Measurements from ENCODE around the gene AUTS2.

The AUTS2 gene

GRCh38 chr7:69652947-69653701, 54.8 kb downstream of the AUTS2 start:
- H3K4me3 ChIP-seq (replicated peaks in 1 of 2; ENCODE audit: low read depth in 2 of 2, low read length in 2 of 2) = no peak overlapping the region
- TF ChIP-seq, protein P1, sequence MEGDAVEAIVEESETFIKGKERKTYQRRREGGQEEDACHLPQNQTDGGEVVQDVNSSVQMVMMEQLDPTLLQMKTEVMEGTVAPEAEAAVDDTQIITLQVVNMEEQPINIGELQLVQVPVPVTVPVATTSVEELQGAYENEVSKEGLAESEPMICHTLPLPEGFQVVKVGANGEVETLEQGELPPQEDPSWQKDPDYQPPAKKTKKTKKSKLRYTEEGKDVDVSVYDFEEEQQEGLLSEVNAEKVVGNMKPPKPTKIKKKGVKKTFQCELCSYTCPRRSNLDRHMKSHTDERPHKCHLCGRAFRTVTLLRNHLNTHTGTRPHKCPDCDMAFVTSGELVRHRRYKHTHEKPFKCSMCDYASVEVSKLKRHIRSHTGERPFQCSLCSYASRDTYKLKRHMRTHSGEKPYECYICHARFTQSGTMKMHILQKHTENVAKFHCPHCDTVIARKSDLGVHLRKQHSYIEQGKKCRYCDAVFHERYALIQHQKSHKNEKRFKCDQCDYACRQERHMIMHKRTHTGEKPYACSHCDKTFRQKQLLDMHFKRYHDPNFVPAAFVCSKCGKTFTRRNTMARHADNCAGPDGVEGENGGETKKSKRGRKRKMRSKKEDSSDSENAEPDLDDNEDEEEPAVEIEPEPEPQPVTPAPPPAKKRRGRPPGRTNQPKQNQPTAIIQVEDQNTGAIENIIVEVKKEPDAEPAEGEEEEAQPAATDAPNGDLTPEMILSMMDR (IDR thresholded peaks at IDR 0.05; ENCODE audit: low read depth, low read length) = no peak
- DNase-seq (ENCODE audit: low read depth in 2 of 2) = no peak

DNA sequence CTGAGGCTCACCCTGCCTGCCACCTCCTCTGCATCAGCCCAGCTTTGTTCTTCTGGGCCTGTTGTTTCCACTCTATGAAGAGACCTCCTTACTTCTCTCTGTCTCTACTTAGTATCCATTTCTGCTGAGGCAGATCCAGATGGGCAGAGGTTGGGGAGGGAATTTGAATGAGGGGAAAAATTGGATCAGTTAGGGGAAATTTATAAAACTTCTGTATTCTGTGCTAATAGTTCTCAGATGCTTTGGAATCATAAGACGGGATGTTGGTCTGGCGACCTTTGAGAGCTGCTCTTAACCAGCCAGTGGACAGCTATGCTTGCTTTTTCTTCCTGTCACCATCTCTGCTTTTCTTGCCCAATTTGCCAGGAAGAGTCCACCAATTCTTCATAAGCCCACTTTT, 55.5 kb downstream of the AUTS2 start:
- no peak for DNase-seq (ENCODE audit: low read depth in 2 of 2)
- no peak overlapping the region for H3K4me3 ChIP-seq (replicated peaks in 1 of 2; ENCODE audit: low read depth in 2 of 2, low read length in 2 of 2)
- TF ChIP-seq, protein P1 (IDR thresholded peaks at IDR 0.05; ENCODE audit: low read depth, low read length) = no peak

GRCh38 chr7:69654381-69654780, 56.1 kb downstream of the AUTS2 start:
- H3K4me3 ChIP-seq (replicated peaks in 1 of 2; ENCODE audit: low read depth in 2 of 2, low read length in 2 of 2) = no peak overlapping the region
- peak; percentile 6 to 31 for DNase-seq (ENCODE audit: low read depth in 2 of 2)
- TF ChIP-seq, protein P1 (IDR thresholded peaks at IDR 0.05; ENCODE audit: low read depth, low read length) = no peak

GRCh38 chr7:69654849-69655707, 56.8 kb downstream of the AUTS2 start:
- DNase-seq (ENCODE audit: low read depth in 2 of 2) = no peak
- no peak overlapping the region for H3K4me3 ChIP-seq (replicated peaks in 1 of 2; ENCODE audit: low read depth in 2 of 2, low read length in 2 of 2)
- TF ChIP-seq, protein P1 (IDR thresholded peaks at IDR 0.05; ENCODE audit: low read depth, low read length) = no peak

DNA sequence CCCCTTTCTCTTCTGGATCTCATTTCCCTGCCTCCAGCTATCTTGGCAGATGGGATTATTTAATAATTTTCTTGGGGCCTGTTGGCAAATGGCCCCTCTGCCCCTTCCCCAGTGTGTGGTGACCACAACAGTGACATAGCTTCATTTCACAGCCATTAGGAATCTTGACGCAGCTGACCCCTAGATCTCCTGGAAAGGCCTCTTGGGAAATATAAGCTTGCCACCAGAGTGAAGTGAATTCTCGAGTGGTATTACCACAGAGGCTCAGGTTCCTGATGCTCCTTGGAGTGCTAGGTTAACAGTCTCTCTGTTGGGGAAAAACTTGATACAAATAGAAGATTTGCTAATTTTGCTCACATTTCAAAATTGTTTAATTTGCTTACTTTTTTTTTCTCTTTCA, 57.8 kb downstream of the AUTS2 start:
- no peak overlapping the region for H3K4me3 ChIP-seq (replicated peaks in 1 of 2; ENCODE audit: low read depth in 2 of 2, low read length in 2 of 2)
- DNase-seq (ENCODE audit: low read depth in 2 of 2) = no peak

GRCh38 chr7:69656890-69657289, 58.6 kb downstream of the AUTS2 start:
- TF ChIP-seq, protein P1 (IDR thresholded peaks at IDR 0.05; ENCODE audit: low read depth, low read length) = no peak
- no peak overlapping the region for H3K4me3 ChIP-seq (replicated peaks in 1 of 2; ENCODE audit: low read depth in 2 of 2, low read length in 2 of 2)
- peak in 1 of 2 donors; percentile 36 for DNase-seq (ENCODE audit: low read depth in 2 of 2)

More for the DNA sequence above, 57.8 kb downstream of the AUTS2 start:
- TF ChIP-seq, protein P1 (IDR thresholded peaks at IDR 0.05; ENCODE audit: low read depth, low read length) = no peak
